ENCODE measurements around the gene PLCG2. TPM values are rescaled to one million over a fixed set of nuclear protein-coding genes. Genes with fewer than 3 reads are reported as not detected.

Gene PLCG2
- total RNA-seq, 1 experiment from 2014 or later = 6.0 TPM

DNA sequence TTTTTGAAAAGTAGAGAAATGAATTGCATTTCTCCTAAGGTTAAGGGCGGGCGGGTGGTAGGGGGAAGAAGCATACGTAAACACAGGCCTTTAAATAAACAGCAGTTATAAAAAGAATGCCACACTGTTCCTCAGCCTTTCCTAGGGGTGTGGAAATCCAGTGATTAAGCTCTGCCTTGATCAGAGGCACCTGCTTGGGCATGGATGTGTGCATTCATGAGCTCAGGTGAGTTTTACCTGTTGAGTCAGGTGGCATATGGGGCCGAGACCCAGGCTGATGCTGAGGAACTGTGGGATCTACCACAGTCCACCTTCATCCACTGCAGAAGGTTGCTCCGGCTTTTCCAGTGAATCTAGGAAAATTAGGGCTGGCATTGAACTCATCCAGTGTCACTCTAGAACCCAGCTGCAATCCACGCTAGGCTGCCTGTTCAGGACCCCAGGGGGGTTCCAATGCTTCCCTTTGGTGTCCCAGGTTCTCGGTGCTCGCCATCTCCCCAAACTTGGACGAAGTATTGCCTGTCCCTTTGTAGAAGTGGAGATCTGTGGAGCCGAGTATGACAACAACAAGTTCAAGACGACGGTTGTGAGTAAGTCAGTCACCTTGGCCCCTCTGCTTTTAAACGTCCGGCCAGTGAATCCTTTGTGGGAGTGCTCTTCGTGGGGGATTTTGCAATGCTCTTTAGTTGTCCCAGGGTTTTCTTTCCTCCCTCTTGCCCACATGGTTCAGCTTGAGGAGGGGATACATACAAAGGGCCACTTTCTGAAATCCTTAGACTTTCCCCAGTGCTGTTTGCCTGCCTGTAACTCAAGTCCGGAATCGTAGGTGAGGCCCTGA lies 159.5 kb downstream of the PLCG2 start:
- Histone ChIP-seq H2BK12ac (ENCODE audit: insufficient read length, low read depth, low read length) (no peak overlapping the region), H3K14ac (ENCODE audit: insufficient read depth, low read length) (peak overlapping the region; percentile 70), H3K27me3 (ENCODE audit: insufficient read depth, low read length) (no peaks in the 10 kb centered on the region), H3K79me1 (ENCODE audit: insufficient read depth, low read depth, low read length, poor library complexity, severe bottlenecking) (no peaks in the 10 kb centered on the region), H3K27ac (ENCODE audit: insufficient read length, low read depth, low read length) (no peak overlapping the region), H4K8ac (replicated peaks; ENCODE audit: insufficient read length, low read depth, low read length) (no peak overlapping the region), H2BK20ac (ENCODE audit: low read depth, low read length, poor library complexity, severe bottlenecking) (no peak overlapping the region), H3K4ac (ENCODE audit: low read depth, low read length) (no peak overlapping the region; the same call in 1 of the 2 replicates), H3K79me2 (ENCODE audit: insufficient read depth, low read length) (no peaks in the 10 kb centered on the region), H3T11ph (ENCODE audit: low read length) (no peak overlapping the region), H4K5ac (ENCODE audit: insufficient read length, low read depth, low read length) (no peak overlapping the region), H3K18ac (ENCODE audit: insufficient read length, low read depth, low read length) (peak overlapping the region; percentile 69), H3K56ac (ENCODE audit: insufficient read length, low read depth, low read length) (no peak overlapping the region), H2AFZ (ENCODE audit: low read length) (no peak overlapping the region), H4K20me1 (ENCODE audit: control insufficient read depth, insufficient read depth, insufficient read length) (no peaks in the 10 kb centered on the region), H2AK5ac (ENCODE audit: insufficient read length, low read length) (no peak overlapping the region), H3K4me2 (ENCODE audit: insufficient read depth, insufficient read length, low read length) (no peak overlapping the region), H2BK15ac (ENCODE audit: low read depth, low read length) (no peak overlapping the region), H2BK120ac (ENCODE audit: low read depth, low read length, poor library complexity, severe bottlenecking) (peak overlapping the region; percentile 28), H3K4me1 (ENCODE audit: insufficient read depth, low read length) (peaks cover 13% of the 10 kb centered on the region; the same call in 1 of the 2 replicates), H4K91ac (ENCODE audit: insufficient read length, low read depth, low read length) (no peak overlapping the region), H3K23me2 (ENCODE audit: insufficient read length, low read depth, low read length, poor library complexity, severe bottlenecking) (no peaks in the 10 kb centered on the region), H3K9ac (ENCODE audit: extremely low read depth, insufficient read length, low read length) (no peak overlapping the region), H2BK5ac (ENCODE audit: insufficient read length, low read length) (no peak overlapping the region), H3K9me3 (ENCODE audit: control insufficient read depth, low read depth, low read length) (no peaks in the 10 kb centered on the region), H3K23ac (ENCODE audit: insufficient read length, low read depth, low read length) (no peak overlapping the region)
- Mint-ChIP-seq H3K9me3 (no peaks in the 10 kb centered on the region), H3K4me1 (peaks cover 53 to 55% of the 10 kb centered on the region in 2 experiments), H3K4me3 (no peak overlapping the region), H3K27ac (peak overlapping the region; percentile 11 to 87 (median 36); a peak in 3 of 7 replicates), H3K27me3 (ENCODE audit: low read depth) (peaks cover 3% of the 10 kb centered on the region), H3K36me3 (ENCODE audit: insufficient read depth in 1 of 3, low read depth in 3 of 3) (peaks cover 0 to 5% (median 3%) of the 10 kb centered on the region in 3 experiments; a peak in 2 of 7 replicates)
- peak; percentile 19 for DNase-seq
- TF ChIP-seq, protein P1, sequence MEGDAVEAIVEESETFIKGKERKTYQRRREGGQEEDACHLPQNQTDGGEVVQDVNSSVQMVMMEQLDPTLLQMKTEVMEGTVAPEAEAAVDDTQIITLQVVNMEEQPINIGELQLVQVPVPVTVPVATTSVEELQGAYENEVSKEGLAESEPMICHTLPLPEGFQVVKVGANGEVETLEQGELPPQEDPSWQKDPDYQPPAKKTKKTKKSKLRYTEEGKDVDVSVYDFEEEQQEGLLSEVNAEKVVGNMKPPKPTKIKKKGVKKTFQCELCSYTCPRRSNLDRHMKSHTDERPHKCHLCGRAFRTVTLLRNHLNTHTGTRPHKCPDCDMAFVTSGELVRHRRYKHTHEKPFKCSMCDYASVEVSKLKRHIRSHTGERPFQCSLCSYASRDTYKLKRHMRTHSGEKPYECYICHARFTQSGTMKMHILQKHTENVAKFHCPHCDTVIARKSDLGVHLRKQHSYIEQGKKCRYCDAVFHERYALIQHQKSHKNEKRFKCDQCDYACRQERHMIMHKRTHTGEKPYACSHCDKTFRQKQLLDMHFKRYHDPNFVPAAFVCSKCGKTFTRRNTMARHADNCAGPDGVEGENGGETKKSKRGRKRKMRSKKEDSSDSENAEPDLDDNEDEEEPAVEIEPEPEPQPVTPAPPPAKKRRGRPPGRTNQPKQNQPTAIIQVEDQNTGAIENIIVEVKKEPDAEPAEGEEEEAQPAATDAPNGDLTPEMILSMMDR (conservative IDR thresholded peaks at IDR 0.05) = no peak
- WGBS (ENCODE audit: extremely low coverage, insufficient read length, low lambda C conversion rate) = no CpG with 5 or more reads among the region's 17 CpGs
